ENCODE data around the gene PCNX3. TPM values are rescaled to one million over a fixed set of nuclear protein-coding genes. Genes with fewer than 3 reads are reported as not detected.

PCNX3 gene
- total RNA-seq, 1 donor from 2014 or later = 45.6 TPM

DNA sequence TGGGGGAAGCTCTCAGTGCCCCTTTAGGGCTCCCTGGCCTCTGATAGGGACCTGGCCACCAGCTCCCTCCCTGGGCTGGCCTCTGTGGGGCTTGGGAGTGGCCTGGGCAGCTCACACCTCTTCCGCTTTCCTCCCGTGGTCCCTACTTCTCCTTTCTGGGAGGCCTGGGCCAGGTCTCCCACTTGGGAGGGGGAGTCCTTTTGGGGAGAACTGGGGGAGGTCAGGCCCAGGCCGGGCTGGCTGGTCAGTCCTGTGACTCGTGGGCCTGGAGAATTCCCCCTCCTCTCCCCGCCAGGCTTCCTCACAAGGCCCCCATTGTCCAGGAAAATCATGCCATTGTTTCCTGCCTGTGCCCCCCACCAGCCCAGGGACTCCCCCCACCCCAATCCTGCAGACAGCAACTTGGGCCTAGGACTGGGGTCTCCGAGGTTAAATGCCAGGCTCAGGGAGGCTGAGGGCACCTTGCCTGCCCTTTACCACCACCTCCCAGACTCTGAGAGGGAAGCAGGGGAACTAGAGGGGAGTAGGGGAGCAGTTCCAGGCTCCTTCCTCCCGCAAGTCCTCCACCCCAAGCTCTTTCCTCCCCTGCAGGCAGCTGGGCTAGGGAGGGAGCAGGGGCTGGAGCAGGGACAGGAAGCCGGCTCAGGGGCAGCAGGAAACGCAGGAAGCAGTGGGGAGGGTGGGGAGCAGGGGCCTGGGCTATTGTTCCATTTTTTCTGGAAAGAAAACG lies 4.4 kb upstream of the PCNX3 start:
- Histone ChIP-seq H4K20me1 (ENCODE audit: insufficient read depth, low read length) (peaks cover 60% of the 10 kb centered on the region), H3K9me3 (ENCODE audit: insufficient read depth, low read depth, low read length) (no peaks in the 10 kb centered on the region), H3K79me2 (ENCODE audit: insufficient read depth, low read length) (peaks cover 75% of the 10 kb centered on the region), H3K4me2 (ENCODE audit: low read length) (peak overlapping the region; percentile 97), H3K36me3 (ENCODE audit: insufficient read depth, low read length) (no peaks in the 10 kb centered on the region), H3K4me1 (ENCODE audit: insufficient read depth, low read length) (peaks cover 41% of the 10 kb centered on the region), H2AFZ (ENCODE audit: low read depth, low read length) (no peak overlapping the region), H3K4me3 (ENCODE audit: insufficient read depth, low read depth, low read length) (peak overlapping the region; percentile 81), H3K9ac (ENCODE audit: low read length) (peak overlapping the region; percentile 64), H3K27me3 (ENCODE audit: insufficient read depth, low read length) (no peaks in the 10 kb centered on the region), H3K27ac (ENCODE audit: low read depth, low read length) (peak overlapping the region; percentile 37)
- no peaks in the 10 kb centered on the region for H3K27me3 Mint-ChIP-seq (ENCODE audit: low read depth, unreplicated experiment)
- peaks cover 27% of the 10 kb centered on the region for H3K4me1 Mint-ChIP-seq (ENCODE audit: low read depth, unreplicated experiment)
- H3K27ac Mint-ChIP-seq (ENCODE audit: unreplicated experiment) = no peak overlapping the region
- DNase-seq (ENCODE audit: low read depth) (no peak), FAIRE-seq (no peak)
- no peaks in the 10 kb centered on the region for H3K9me3 Mint-ChIP-seq (ENCODE audit: unreplicated experiment)
- H3K36me3 Mint-ChIP-seq (ENCODE audit: low read depth, unreplicated experiment) = peaks cover 22% of the 10 kb centered on the region
- TF ChIP-seq, protein P1, sequence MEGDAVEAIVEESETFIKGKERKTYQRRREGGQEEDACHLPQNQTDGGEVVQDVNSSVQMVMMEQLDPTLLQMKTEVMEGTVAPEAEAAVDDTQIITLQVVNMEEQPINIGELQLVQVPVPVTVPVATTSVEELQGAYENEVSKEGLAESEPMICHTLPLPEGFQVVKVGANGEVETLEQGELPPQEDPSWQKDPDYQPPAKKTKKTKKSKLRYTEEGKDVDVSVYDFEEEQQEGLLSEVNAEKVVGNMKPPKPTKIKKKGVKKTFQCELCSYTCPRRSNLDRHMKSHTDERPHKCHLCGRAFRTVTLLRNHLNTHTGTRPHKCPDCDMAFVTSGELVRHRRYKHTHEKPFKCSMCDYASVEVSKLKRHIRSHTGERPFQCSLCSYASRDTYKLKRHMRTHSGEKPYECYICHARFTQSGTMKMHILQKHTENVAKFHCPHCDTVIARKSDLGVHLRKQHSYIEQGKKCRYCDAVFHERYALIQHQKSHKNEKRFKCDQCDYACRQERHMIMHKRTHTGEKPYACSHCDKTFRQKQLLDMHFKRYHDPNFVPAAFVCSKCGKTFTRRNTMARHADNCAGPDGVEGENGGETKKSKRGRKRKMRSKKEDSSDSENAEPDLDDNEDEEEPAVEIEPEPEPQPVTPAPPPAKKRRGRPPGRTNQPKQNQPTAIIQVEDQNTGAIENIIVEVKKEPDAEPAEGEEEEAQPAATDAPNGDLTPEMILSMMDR (IDR thresholded peaks at IDR 0.05; ENCODE audit: insufficient read depth, low read depth, low read length) = no peak
- no peak for TF ChIP-seq EZH2 (IDR thresholded peaks at IDR 0.05; ENCODE audit: insufficient read depth, low read length)
- peak overlapping the region; percentile 89 for H3K4me3 Mint-ChIP-seq (ENCODE audit: unreplicated experiment)

DNA sequence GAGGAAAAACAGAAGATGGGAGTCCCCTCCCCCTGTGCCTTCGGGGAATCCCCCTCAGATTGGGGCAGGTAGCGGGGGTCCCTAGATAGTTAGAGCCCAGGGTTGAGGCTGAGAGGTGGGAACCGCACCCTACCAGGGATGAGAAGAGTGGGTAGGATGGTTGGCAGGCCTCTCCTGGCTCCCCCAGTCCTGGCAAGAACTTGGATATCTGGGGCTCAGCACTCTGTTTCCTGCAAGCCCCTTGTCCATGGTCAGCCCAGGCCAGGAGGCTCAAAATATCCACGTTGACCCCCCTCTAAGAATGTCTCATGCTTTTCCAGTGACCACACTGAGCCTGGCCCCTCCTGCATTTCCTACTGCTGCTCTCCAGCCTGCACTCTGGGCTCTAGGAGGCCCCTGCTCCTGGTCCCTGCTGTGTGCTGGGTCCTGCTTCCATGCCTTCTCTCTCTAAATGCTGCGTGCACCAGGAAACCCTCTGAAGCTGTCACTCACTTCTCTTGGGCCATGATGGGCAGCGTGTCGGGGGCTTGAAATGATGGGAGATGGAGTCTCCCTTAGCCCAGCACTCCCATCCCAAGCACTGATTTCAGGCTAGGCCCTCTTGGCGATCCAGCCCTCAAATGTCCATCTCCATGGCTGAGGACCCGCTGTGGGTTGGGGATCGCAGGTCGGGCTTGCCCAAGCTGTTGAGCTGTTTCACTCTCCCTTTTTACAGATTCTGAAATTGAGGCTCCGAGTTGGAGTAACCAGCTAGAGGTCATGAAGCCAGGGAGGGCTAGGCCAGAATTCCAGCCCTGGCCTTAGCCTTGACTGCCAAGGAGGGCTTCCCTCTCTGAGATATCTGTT lies 3.6 kb upstream of the PCNX3 start:
- H3K27ac Mint-ChIP-seq (ENCODE audit: unreplicated experiment) = peak overlapping the region; percentile 93

More for the DNA sequence above, 3.6 kb upstream of the PCNX3 start:
- peaks cover 33% of the 10 kb centered on the region for H3K4me1 Mint-ChIP-seq (ENCODE audit: low read depth, unreplicated experiment)
- Histone ChIP-seq H3K9ac (ENCODE audit: low read length) (peak overlapping the region; percentile 64), H3K4me2 (ENCODE audit: low read length) (peak overlapping the region; percentile 97), H3K36me3 (ENCODE audit: insufficient read depth, low read length) (peaks cover 2% of the 10 kb centered on the region), H3K27ac (ENCODE audit: low read depth, low read length) (peak overlapping the region; percentile 37), H3K9me3 (ENCODE audit: insufficient read depth, low read depth, low read length) (no peaks in the 10 kb centered on the region), H3K27me3 (ENCODE audit: insufficient read depth, low read length) (no peaks in the 10 kb centered on the region), H3K4me3 (ENCODE audit: insufficient read depth, low read depth, low read length) (peak overlapping the region; percentile 81), H2AFZ (ENCODE audit: low read depth, low read length) (no peak overlapping the region), H3K79me2 (ENCODE audit: insufficient read depth, low read length) (peaks cover 82% of the 10 kb centered on the region), H3K4me1 (ENCODE audit: insufficient read depth, low read length) (peaks cover 45% of the 10 kb centered on the region), H4K20me1 (ENCODE audit: insufficient read depth, low read length) (peaks cover 61% of the 10 kb centered on the region)
- H3K4me3 Mint-ChIP-seq (ENCODE audit: unreplicated experiment) = peak overlapping the region; percentile 89
- TF ChIP-seq, protein P1 (IDR thresholded peaks at IDR 0.05; ENCODE audit: insufficient read depth, low read depth, low read length) = no peak
- FAIRE-seq (no peak), DNase-seq (ENCODE audit: low read depth) (no peak)
- no peaks in the 10 kb centered on the region for H3K27me3 Mint-ChIP-seq (ENCODE audit: low read depth, unreplicated experiment)
- H3K9me3 Mint-ChIP-seq (ENCODE audit: unreplicated experiment) = no peaks in the 10 kb centered on the region
- H3K36me3 Mint-ChIP-seq (ENCODE audit: low read depth, unreplicated experiment) = peaks cover 22% of the 10 kb centered on the region
